NK-92 treated with Interleukin-12 subunit alpha and Interleukin-12 subunit beta, amount 100 ng/mL, for 24 hours (cell line): ENCODE measurements around the gene EXOC6B.
"Not testable (repeated sequence)": the region's sequence is repeated elsewhere in the genome, so short reads cannot be mapped to it uniquely, and the experiment has no call there.

Source experiments
- DNase-seq: peaks from one replicate; lab custom pipeline; 2025; lab: John Stamatoyannopoulos, UW

The EXOC6B gene

DNA sequence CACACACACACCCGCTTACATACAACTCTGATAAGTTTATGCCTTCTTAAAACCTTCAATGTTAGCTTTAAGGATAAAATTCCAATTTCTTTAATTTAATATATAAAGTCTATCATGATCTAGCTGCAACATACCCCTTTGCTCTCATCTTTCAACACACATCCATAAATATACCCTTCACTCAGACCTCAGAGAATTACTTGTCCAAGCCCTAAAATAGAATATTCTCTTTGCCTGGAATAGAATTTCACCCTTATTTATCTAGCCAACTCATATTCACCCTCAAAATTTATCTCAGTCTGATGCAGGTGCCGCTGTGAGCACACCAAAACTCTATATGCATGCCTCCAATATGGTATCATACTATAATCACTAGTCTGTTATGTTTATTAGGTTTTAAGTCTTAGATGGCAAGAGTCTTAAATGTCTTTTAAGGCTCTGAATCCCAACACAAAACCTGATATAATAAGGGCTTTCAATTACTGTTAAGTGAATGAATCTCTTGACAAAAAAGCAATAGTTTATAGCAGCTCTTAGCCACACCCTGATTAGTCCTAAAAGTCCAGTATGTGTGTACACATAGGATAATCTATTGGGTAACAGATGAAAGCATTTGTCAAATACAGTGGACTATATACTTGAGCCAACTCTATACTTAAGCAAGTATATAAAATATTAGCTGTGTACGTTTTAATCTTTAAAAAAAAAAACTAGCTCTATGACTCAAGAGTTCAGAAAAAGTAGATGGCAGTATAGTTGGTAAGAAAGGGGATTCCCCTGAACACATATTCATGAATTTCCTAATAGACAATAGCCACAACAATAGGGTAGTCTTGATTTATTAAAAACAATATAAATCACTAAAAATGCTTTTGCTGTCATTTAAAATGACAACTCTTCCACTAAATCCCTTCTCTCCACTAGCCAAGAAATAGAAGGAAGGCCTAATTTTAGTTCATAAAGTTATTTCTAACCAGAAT lies 144.5 kb downstream of the EXOC6B start:
- DNase-seq = no peak

GRCh38 chr2:72678024-72678423 lies 147.8 kb downstream of the EXOC6B start:
- no peak for DNase-seq

DNA sequence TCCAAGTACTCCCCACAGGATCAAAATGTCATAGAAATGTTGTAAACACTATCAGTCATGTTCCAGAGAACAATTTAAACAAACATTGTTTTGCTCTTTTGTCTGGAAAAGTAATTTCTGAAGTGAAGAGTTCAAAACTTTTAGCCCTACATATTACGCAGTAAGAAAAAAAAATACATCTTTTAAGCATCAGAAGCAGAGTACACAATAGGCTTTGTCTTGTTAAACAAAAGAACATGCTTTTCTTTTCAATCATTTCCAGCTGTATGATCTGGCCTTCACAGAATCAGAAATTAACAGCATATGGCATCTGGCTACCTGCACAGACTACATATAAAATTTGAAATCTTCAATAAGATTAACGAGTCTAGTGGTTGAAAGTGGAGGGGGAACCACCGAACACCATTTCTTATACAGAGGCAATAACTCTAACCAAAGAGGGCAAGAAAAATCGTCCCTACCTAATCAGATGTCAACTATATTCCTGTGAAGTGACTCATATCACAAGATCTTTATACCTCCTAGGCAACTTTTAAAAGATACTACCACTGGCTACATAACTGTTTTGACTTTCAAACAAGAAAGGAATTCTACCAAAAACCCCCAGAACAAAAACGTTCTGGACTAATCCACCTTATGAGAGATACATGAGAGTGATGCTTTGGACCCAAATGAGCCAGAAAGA lies 149.3 kb downstream of the EXOC6B start:
- no peak for DNase-seq

GRCh38 chr2:72674982-72675915 lies 150.6 kb downstream of the EXOC6B start:
- DNase-seq = no peak

- no peak for DNase-seq
These were observed 152.6 kb downstream of the EXOC6B start for GRCh38 chr2:72673279-72673678.

GRCh38 chr2:72669121-72669520 lies 156.7 kb downstream of the EXOC6B start:
- no peak for DNase-seq

GRCh38 chr2:72668647-72669046 lies 157.2 kb downstream of the EXOC6B start:
- DNase-seq = no peak

GRCh38 chr2:72665448-72665847 lies 160.4 kb downstream of the EXOC6B start:
- no peak for DNase-seq

- DNase-seq = no peak
These were observed 163.8 kb downstream of the EXOC6B start for GRCh38 chr2:72661985-72662384.

GRCh38 chr2:72649810-72650209 lies 176.0 kb downstream of the EXOC6B start:
- no peak for DNase-seq

DNA sequence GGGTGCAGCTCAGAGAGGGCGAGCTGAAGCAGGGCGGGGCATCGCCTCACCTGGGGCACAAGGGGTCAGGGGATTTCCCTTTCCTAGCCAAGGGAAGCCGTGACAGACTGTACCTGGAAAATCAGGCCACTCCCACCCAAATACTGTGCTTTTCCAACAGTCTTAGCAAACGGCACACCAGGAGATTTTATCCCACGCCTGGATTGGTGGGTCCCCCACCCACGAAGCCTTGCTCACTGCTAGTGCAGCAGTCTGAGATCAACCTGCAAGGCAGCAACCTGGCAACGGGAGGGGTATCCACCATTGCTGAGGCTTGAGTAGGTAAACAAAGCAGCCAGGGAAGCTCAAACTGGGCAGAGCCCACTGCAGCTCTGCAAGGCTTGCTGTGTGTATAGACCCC lies 184.6 kb downstream of the EXOC6B start:
- not testable (repeated sequence) for DNase-seq

DNA sequence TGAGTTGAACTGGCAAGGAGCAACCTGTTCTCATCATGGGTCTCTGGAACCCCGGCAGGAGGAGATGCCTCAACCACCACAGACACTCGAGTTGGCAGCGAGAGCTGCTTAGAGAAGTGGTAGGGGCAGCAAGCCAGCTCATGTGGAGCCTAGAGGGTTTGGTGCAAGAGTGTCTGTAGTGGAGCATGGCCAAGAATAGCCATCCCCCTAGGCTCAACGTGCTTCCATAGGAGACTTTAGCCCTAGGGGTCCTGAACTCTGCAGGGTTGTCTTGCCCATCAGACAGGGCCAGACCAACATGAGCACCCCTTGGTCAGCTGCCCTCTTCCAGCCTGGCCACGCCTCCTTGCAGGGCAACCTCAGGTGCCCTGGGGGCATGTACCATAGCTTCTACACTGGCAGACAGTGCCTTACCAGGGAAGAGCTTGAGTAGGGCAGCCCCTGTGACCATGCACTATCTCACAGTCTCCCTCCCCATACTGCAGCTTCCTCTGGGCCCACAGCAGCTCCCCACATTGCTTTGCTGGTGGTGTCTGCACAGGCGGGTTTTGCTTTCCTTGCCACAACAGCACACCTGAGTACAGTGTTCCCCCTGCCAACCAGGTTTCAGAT lies 187.1 kb downstream of the EXOC6B start:
- no peak for DNase-seq

DNA sequence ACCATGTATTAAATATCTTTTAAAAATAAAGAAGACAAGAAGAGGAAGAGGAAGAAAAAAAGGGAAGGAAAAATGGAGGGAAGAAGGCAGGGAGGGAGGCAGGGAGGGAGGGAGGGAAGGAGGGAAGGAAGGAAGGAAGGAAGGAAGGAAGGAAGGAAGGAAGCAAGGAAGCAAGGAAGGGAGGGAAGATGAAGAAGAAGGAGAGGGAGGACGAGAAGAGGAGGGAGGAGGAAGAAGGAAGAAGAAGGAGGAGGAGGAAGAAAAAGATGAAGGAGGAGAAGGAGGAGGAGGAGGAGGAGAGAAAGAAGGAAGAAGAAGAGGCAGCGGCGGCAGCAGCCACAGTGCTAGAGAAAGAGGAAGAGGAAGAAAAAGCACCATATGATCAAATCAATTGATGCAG lies 189.6 kb downstream of the EXOC6B start:
- DNase-seq = no peak

DNA sequence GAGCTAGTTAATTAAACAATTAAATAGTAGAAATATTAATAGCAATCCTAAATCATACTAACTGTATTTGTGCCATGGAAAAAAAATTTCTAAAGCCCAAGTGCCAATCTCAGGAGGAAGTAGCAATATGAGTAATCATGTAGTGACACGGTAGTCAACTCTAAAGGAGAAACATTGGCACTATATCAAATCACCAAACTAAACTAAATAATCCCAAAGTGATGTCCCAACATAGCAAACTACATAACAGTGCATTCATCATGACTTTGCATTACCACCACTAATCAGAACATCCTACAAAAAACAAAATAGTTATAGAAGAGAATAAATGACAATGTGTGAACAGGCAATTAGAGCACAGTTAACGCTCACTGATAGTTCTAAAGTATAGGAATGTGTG lies 195.1 kb downstream of the EXOC6B start:
- DNase-seq = no peak

- DNase-seq = no peak
These were observed 196.8 kb downstream of the EXOC6B start for GRCh38 chr2:72629062-72629461.

GRCh38 chr2:72627083-72627482 lies 198.8 kb downstream of the EXOC6B start:
- no peak for DNase-seq

- DNase-seq = no peak
These were observed 200.5 kb downstream of the EXOC6B start for GRCh38 chr2:72625366-72625765.

DNA sequence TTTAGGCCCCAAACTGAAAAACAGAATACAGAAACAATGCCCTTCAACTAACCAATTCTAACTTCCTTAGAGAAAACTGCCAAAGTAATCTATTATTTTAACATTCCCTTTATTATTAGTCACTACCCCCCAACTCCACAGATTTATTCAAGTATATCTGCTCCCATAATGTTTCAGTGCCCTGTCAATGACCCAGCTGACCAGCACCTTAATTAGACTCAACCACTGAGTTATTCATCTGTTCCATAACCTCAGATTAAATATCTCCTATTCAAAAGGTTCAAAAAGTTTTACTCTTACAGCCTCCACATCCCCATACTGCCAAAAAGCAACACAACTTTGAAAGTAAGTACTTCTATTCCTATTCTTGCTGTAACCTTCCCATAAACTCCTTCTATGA lies 202.4 kb downstream of the EXOC6B start:
- no peak for DNase-seq

DNA sequence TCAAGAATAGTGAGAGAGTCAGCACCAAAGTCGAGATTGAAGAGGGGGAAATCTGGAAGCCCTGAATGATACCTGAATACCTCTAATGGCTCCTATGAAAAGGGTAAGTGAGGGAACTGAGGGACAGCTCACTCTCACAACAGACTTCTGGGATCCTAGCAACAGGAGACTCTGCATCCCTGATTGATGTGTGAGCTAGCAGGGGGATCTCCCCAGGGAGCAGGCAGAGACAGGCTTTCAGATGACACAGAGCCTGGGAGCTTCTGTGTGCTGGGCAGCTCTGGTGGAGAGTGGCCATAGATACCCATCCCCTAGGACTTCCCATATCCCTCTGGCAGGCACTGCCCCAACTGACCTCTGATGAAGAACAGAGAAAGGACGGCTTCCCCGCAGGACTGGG lies 206.2 kb downstream of the EXOC6B start:
- DNase-seq = no peak

DNA sequence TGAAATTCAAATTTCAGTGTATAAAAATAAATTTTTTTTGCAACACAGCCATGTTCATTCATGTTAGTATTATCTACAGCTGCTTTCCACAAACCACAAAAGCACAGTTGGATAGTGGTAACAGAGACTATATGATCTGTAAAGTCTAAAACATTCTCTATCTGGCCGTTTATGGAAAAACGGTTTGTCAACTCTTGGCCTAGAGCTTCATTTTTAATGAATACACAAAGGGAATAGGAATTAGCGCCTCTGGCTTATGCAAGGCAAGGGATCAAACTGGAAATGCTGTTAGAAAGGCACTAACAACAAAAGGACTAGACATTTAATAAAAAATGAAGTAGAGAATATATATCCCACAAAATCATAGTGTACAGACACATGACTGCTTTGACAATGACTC lies 211.9 kb downstream of the EXOC6B start:
- DNase-seq = no peak

DNA sequence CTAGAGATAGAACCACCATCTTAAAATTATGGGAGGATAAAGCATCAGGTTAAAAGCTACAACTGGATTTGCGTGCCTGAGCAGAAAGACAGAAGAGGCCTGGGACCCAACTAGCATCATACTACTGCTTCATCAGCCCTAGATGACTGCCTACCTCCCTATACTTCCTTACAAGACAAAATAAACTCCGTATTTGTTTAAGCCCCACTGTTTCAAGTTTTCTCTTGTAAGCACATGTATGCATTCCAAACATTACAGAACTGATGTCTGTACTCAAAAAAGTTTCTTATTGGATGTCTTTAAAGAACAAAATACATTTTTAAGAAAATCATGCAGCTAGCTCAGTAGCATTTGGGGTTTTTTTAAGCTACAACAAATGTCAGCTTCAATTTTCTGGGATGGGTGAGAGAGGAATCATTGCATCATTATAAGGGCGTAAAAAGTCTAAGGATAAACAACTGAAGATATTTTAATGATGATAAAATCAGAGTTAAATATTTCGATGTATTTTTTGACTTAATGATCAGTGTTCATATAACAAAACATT lies 213.1 kb downstream of the EXOC6B start:
- DNase-seq = no peak
